Large intestine (tissue), 3 donors: ENCODE results near the gene RIMKLB. TPM values are rescaled to one million over a fixed set of nuclear protein-coding genes. Genes with fewer than 3 reads are reported as not detected.
"Not testable (repeated sequence)": the region's sequence is repeated elsewhere in the genome, so short reads cannot be mapped to it uniquely, and the experiment has no call there.

Experiments
- DNase-seq, 2 donors: peaks; one replicate each; pipeline versions ENCODE4 v3.0.0 to v3.0.0-alpha.2; 2013
- H3K27ac ChIP-seq: one replicate; pipeline ENCODE4 v1.5.1; 2013; ENCODE audit warnings: low read length
- H3K27me3 ChIP-seq: 2 replicates; pipeline ENCODE4 v1.6.1; 2013; ENCODE audit warnings: low read length; ENCODE audit not compliant: control insufficient read depth, insufficient read depth
- H3K36me3 ChIP-seq: 2 replicates; pipeline ENCODE4 v1.6.1; 2013; ENCODE audit warnings: low read length; ENCODE audit not compliant: control insufficient read depth, insufficient read depth
- H3K4me1 ChIP-seq: one replicate; pipeline ENCODE4 v1.6.1; 2013; ENCODE audit warnings: low read length; ENCODE audit not compliant: control insufficient read depth, insufficient read depth
- H3K4me3 ChIP-seq: one replicate; pipeline ENCODE4 v1.5.1; 2013; ENCODE audit warnings: low read length
- H3K9me3 ChIP-seq: one replicate; pipeline ENCODE4 v1.6.1; 2013; ENCODE audit warnings: mild to moderate bottlenecking, low read depth, low read length, moderate library complexity; ENCODE audit not compliant: control insufficient read depth
- WGBS: methylation state at CpG from one replicate; pipeline ENCODE4 v1.1.5; 2013; ENCODE audit warnings: low lambda C conversion rate; ENCODE audit not compliant: insufficient coverage; 5-methylcytosine and 5-hydroxymethylcytosine counted together
- polyA plus RNA-seq: library from polyadenylated mRNA; unstranded; fragments of 120-200 nt; gene quantifications from one replicate; pipeline ENCODE4 v1.2.1, GENCODE V29; 2013

The RIMKLB gene
- polyA plus RNA-seq, 1 donor: 65.2 TPM

- no peaks in the 10 kb centered on the region for H3K4me1 ChIP-seq
- no peaks in the 10 kb centered on the region for H3K27me3 ChIP-seq
- no peak for DNase-seq
- H3K9me3 ChIP-seq: peaks cover 5% of the 10 kb centered on the region
- H3K27ac ChIP-seq: no peak overlapping the region
- WGBS: 83% methylated on average over 4 of the region's 4 CpGs
- no peaks in the 10 kb centered on the region for H3K36me3 ChIP-seq
- no peak overlapping the region for H3K4me3 ChIP-seq
These were observed 4.4 kb downstream of the RIMKLB start for GRCh38 chr12:8702159-8702558.

- H3K27me3 ChIP-seq: no peaks in the 10 kb centered on the region
- H3K4me1 ChIP-seq: no peaks in the 10 kb centered on the region
- DNase-seq: peak in 1 of 2 donors; percentile 66
- H3K27ac ChIP-seq: no peak overlapping the region
- H3K36me3 ChIP-seq: no peaks in the 10 kb centered on the region
- no CpG with 5 or more reads among the region's 6 CpGs for WGBS
- no peak overlapping the region for H3K4me3 ChIP-seq
- no peaks in the 10 kb centered on the region for H3K9me3 ChIP-seq
These were observed 11.5 kb downstream of the RIMKLB start for GRCh38 chr12:8709124-8709830.

GRCh38 chr12:8712572-8712971, 14.8 kb downstream of the RIMKLB start:
- H3K9me3 ChIP-seq: no peaks in the 10 kb centered on the region
- no peak overlapping the region for H3K27ac ChIP-seq
- H3K4me1 ChIP-seq: no peaks in the 10 kb centered on the region
- no peak overlapping the region for H3K4me3 ChIP-seq
- DNase-seq: no peak
- H3K36me3 ChIP-seq: peaks cover 4% of the 10 kb centered on the region
- WGBS: 78% methylated on average over 1 of the region's 2 CpGs
- no peaks in the 10 kb centered on the region for H3K27me3 ChIP-seq

- H3K36me3 ChIP-seq: peaks cover 10% of the 10 kb centered on the region
- no peak for DNase-seq
- 40% methylated on average over 1 of the region's 3 CpGs for WGBS
- H3K4me3 ChIP-seq: no peak overlapping the region
- H3K27me3 ChIP-seq: no peaks in the 10 kb centered on the region
- H3K9me3 ChIP-seq: peaks cover 6% of the 10 kb centered on the region
- no peak overlapping the region for H3K27ac ChIP-seq
- H3K4me1 ChIP-seq: no peaks in the 10 kb centered on the region
These were observed 24.6 kb downstream of the RIMKLB start for GRCh38 chr12:8722286-8722800.

GRCh38 chr12:8734873-8735381, 37.1 kb downstream of the RIMKLB start:
- no peak overlapping the region for H3K4me3 ChIP-seq
- H3K4me1 ChIP-seq: no peaks in the 10 kb centered on the region
- H3K27ac ChIP-seq: no peak overlapping the region
- no peak for DNase-seq
- H3K36me3 ChIP-seq: peaks cover 3% of the 10 kb centered on the region
- H3K27me3 ChIP-seq: no peaks in the 10 kb centered on the region
- no peaks in the 10 kb centered on the region for H3K9me3 ChIP-seq
- WGBS: 100% methylated on average over 2 of the region's 3 CpGs

GRCh38 chr12:8742501-8742900, 44.7 kb downstream of the RIMKLB start:
- H3K36me3 ChIP-seq: peaks cover 4% of the 10 kb centered on the region
- no peak overlapping the region for H3K4me3 ChIP-seq
- DNase-seq: no peak
- no CpG with 5 or more reads among the region's 1 CpG for WGBS
- no peaks in the 10 kb centered on the region for H3K4me1 ChIP-seq
- no peaks in the 10 kb centered on the region for H3K27me3 ChIP-seq
- H3K27ac ChIP-seq: no peak overlapping the region
- H3K9me3 ChIP-seq: no peaks in the 10 kb centered on the region

- H3K27me3 ChIP-seq, DNase-seq, H3K4me3 ChIP-seq, H3K36me3 ChIP-seq, H3K27ac ChIP-seq, H3K9me3 ChIP-seq, H3K4me1 ChIP-seq: not testable (repeated sequence)
- 100% methylated on average over 1 of the region's 6 CpGs for WGBS
These were observed 45.3 kb downstream of the RIMKLB start for GRCh38 chr12:8743121-8743520.

DNA sequence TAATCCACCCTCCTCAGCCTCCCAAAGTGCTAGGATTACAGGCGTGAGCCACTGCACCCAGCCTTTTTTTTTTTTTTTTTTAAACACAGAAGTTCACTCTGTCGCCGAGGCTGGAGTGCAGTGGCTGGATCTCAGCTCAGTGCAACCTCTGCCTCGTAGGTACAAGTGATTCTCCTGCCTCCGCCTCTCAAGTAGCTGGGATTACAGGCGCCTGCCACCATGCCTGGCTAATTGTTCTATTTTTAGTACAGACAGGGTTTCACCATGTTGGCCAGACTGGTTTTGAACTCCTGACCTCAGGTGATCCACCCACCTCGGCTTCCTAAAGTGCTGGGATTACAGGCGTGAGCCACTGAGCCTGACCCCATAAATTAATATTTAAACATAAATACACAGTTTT, 47.8 kb downstream of the RIMKLB start:
- not testable (repeated sequence) for H3K36me3 ChIP-seq, H3K4me3 ChIP-seq, H3K27ac ChIP-seq, H3K27me3 ChIP-seq, H3K4me1 ChIP-seq, DNase-seq, H3K9me3 ChIP-seq
- WGBS: no CpG with 5 or more reads among the region's 8 CpGs

GRCh38 chr12:8746046-8746445, 48.3 kb downstream of the RIMKLB start:
- H3K9me3 ChIP-seq: no peaks in the 10 kb centered on the region
- 74% methylated on average over 2 of the region's 5 CpGs for WGBS
- H3K36me3 ChIP-seq: no peaks in the 10 kb centered on the region
- no peak overlapping the region for H3K27ac ChIP-seq
- H3K4me3 ChIP-seq: no peak overlapping the region
- H3K27me3 ChIP-seq: no peaks in the 10 kb centered on the region
- no peak for DNase-seq
- no peaks in the 10 kb centered on the region for H3K4me1 ChIP-seq

DNA sequence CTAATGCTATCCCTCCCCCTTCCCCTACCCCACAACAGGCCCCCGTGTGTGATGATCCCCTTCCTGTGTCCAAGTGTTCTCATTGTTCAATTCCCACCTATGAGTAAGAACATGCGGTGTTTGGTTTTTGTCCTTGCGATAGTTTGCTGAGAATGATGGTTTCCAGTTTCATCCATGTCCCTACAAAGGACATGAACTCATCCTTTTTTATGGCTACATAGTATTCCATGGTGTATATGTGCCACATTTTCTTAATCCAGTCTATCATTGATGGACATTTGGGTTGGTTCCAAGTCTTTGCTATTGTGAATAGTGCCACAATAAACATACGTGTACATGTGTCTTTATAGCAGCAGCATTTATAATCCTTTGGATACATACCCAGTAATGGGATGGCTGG, 62.3 kb downstream of the RIMKLB start:
- H3K36me3 ChIP-seq: peaks cover 13% of the 10 kb centered on the region
- H3K4me3 ChIP-seq, H3K27ac ChIP-seq, H3K4me1 ChIP-seq, H3K9me3 ChIP-seq, H3K27me3 ChIP-seq, DNase-seq: not testable (repeated sequence)
- no CpG with 5 or more reads among the region's 4 CpGs for WGBS

DNA sequence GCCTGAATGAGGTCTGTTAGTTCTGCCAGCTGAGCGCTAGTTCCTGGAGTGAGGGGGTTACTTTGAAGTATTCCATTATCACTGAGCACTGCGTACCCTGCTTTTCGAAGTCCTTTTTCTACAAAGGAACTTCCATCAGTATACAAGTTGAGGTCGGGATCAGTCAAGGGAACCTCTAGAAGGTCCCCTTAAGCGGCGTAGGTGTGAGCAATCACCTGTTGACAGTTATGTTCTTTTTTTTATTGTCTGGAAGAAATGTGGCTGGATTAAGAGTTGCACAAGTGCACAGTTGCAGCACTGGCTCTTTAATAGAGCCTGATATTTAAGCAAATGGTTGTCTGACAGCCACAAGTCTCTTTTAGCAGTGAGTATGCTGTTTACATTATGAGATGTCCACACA, 64.9 kb downstream of the RIMKLB start:
- not testable (repeated sequence) for DNase-seq, H3K4me3 ChIP-seq, H3K36me3 ChIP-seq, H3K9me3 ChIP-seq, H3K27ac ChIP-seq, H3K27me3 ChIP-seq, H3K4me1 ChIP-seq
- WGBS: no CpG with 5 or more reads among the region's 6 CpGs
